HepG2 (cell line): ENCODE measurements around the gene SLC35F6. TPM values are rescaled to one million over a fixed set of nuclear protein-coding genes. Genes with fewer than 3 reads are reported as not detected.
A peak's percentile ranks its signal among the peaks of the same experiment; 100 is the strongest.

ENCODE experiments used
- MEIS1 ChIP-seq: sonication (generic); formaldehyde crosslinking; IDR thresholded peaks from 2 replicates; pipeline ENCODE4 v1.9.0; 2021; ENCODE audit warnings: mild to moderate bottlenecking, missing genetic modification reagents, moderate library complexity, borderline replicate concordance
- NFKBIZ ChIP-seq: IDR thresholded peaks from 2 replicates; pipeline ENCODE4 v1.6.1; 2018; ENCODE audit warnings: missing genetic modification reagents, missing compliant biosample characterization
- NR2C2 ChIP-seq: sonication (generic); formaldehyde crosslinking; IDR thresholded peaks from 2 replicates; pipeline ENCODE4 v1.4.0; 2020; ENCODE audit warnings: missing genetic modification reagents, mild to moderate bottlenecking, moderate library complexity, borderline replicate concordance
- POGZ ChIP-seq: sonication (generic); formaldehyde crosslinking; IDR thresholded peaks from 2 replicates; pipeline ENCODE4 v1.4.0; 2020; ENCODE audit warnings: mild to moderate bottlenecking, missing genetic modification reagents
- STAT6 ChIP-seq: sonication (generic); formaldehyde crosslinking; IDR thresholded peaks from 2 replicates; pipeline ENCODE4 v1.4.0; 2020; ENCODE audit warnings: missing genetic modification reagents, mild to moderate bottlenecking, borderline replicate concordance
- ZBTB42 ChIP-seq: sonication (generic); formaldehyde crosslinking; IDR thresholded peaks from 2 replicates; pipeline ENCODE4 v1.5.0; 2020; ENCODE audit warnings: mild to moderate bottlenecking, missing genetic modification reagents
- ZNF142 ChIP-seq: sonication (generic); formaldehyde crosslinking; IDR thresholded peaks from 2 replicates; pipeline ENCODE4 v1.4.0; 2020; ENCODE audit warnings: missing genetic modification reagents
- ZNF205 ChIP-seq: IDR thresholded peaks from 2 replicates; pipeline ENCODE4 v1.6.1; 2018; ENCODE audit warnings: missing biosample characterization, missing genetic modification reagents
- polyA plus RNA-seq, 8 experiments: library from polyadenylated mRNA; depleted of rRNA in 3 of 8; stranded (reverse) in 7 of 8; unstranded in 1 of 8; fragments of >200 nt; fragmentation: Illumina TruSeq in 4 of 8; extraction: Trizol in 4 of 8; gene quantifications; 2 replicates each; pipeline versions ENCODE4 v1.2.1 to v1.2.3, GENCODE V29; 2011 to 2016; ENCODE audit warnings: low read depth in 4 of 8, missing spikeins in 1 of 8, mixed read lengths in 1 of 8; ENCODE audit not compliant: insufficient read depth in 1 of 8
- total RNA-seq, 5 experiments: library from RNA; depleted of rRNA; stranded (reverse); fragments of >200 nt; fragmentation: Illumina TruSeq; extraction: Trizol; gene quantifications; 2 replicates each; pipeline ENCODE4 v1.2.3, GENCODE V29; 2016; ENCODE audit warnings: low read depth in 1 of 5
- TF ChIP-seq, protein P1 (sequence below): sonication (generic); formaldehyde crosslinking; IDR thresholded peaks from 2 replicates; pipeline ENCODE4 v1.5.1; 2020; ENCODE audit warnings: mild to moderate bottlenecking, missing genetic modification reagents, moderate library complexity
- TF ChIP-seq, protein P2 (sequence below): sonication (generic); formaldehyde crosslinking; IDR thresholded peaks from 2 replicates; pipeline ENCODE4 v1.4.0; 2020; ENCODE audit warnings: missing genetic modification reagents

Gene SLC35F6
- total and polyA plus RNA-seq, 2 of the 13 experiments (the other 11 are each of a cell fraction or from before 2014, with no cell fraction given) = 15.2 to 21.2 TPM

GRCh38 chr2:26757873-26758789 is 6.0 kb upstream of the SLC35F6 start (continued):
- TF ChIP-seq, protein P1, sequence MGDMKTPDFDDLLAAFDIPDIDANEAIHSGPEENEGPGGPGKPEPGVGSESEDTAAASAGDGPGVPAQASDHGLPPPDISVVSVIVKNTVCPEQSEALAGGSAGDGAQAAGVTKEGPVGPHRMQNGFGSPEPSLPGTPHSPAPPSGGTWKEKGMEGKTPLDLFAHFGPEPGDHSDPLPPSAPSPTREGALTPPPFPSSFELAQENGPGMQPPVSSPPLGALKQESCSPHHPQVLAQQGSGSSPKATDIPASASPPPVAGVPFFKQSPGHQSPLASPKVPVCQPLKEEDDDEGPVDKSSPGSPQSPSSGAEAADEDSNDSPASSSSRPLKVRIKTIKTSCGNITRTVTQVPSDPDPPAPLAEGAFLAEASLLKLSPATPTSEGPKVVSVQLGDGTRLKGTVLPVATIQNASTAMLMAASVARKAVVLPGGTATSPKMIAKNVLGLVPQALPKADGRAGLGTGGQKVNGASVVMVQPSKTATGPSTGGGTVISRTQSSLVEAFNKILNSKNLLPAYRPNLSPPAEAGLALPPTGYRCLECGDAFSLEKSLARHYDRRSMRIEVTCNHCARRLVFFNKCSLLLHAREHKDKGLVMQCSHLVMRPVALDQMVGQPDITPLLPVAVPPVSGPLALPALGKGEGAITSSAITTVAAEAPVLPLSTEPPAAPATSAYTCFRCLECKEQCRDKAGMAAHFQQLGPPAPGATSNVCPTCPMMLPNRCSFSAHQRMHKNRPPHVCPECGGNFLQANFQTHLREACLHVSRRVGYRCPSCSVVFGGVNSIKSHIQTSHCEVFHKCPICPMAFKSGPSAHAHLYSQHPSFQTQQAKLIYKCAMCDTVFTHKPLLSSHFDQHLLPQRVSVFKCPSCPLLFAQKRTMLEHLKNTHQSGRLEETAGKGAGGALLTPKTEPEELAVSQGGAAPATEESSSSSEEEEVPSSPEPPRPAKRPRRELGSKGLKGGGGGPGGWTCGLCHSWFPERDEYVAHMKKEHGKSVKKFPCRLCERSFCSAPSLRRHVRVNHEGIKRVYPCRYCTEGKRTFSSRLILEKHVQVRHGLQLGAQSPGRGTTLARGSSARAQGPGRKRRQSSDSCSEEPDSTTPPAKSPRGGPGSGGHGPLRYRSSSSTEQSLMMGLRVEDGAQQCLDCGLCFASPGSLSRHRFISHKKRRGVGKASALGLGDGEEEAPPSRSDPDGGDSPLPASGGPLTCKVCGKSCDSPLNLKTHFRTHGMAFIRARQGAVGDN (CRISPR knock-in tag) = peak; percentile 33
- TF ChIP-seq ZBTB42 (CRISPR knock-in tag) (no peak), ZNF205 (CRISPR knock-in tag) (no peak), ZNF142 (CRISPR knock-in tag) (no peak), MEIS1 (CRISPR knock-in tag) (no peak), NFKBIZ (CRISPR knock-in tag) (peak; percentile 76; the same call in 1 of the 2 replicates), POGZ (CRISPR knock-in tag) (no peak), NR2C2 (CRISPR knock-in tag) (peak; percentile 68; the same call in 1 of the 2 replicates), STAT6 (CRISPR knock-in tag) (no peak)
- TF ChIP-seq, protein P2, sequence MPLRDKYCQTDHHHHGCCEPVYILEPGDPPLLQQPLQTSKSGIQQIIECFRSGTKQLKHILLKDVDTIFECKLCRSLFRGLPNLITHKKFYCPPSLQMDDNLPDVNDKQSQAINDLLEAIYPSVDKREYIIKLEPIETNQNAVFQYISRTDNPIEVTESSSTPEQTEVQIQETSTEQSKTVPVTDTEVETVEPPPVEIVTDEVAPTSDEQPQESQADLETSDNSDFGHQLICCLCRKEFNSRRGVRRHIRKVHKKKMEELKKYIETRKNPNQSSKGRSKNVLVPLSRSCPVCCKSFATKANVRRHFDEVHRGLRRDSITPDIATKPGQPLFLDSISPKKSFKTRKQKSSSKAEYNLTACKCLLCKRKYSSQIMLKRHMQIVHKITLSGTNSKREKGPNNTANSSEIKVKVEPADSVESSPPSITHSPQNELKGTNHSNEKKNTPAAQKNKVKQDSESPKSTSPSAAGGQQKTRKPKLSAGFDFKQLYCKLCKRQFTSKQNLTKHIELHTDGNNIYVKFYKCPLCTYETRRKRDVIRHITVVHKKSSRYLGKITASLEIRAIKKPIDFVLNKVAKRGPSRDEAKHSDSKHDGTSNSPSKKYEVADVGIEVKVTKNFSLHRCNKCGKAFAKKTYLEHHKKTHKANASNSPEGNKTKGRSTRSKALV (CRISPR knock-in tag) = 0 out of 2 replicates have a peak, but pooled peaks have one; percentile 12
